ENCODE results near the gene RAB40C. TPM values are rescaled to one million over a fixed set of nuclear protein-coding genes. Genes with fewer than 3 reads are reported as not detected.

Gene RAB40C
- total and polyA plus RNA-seq, 10 of the 15 experiments (the other 5 are each of a cell fraction or from before 2014, with no cell fraction given): 0.06 to 12.8 (median 4.6) TPM

DNA sequence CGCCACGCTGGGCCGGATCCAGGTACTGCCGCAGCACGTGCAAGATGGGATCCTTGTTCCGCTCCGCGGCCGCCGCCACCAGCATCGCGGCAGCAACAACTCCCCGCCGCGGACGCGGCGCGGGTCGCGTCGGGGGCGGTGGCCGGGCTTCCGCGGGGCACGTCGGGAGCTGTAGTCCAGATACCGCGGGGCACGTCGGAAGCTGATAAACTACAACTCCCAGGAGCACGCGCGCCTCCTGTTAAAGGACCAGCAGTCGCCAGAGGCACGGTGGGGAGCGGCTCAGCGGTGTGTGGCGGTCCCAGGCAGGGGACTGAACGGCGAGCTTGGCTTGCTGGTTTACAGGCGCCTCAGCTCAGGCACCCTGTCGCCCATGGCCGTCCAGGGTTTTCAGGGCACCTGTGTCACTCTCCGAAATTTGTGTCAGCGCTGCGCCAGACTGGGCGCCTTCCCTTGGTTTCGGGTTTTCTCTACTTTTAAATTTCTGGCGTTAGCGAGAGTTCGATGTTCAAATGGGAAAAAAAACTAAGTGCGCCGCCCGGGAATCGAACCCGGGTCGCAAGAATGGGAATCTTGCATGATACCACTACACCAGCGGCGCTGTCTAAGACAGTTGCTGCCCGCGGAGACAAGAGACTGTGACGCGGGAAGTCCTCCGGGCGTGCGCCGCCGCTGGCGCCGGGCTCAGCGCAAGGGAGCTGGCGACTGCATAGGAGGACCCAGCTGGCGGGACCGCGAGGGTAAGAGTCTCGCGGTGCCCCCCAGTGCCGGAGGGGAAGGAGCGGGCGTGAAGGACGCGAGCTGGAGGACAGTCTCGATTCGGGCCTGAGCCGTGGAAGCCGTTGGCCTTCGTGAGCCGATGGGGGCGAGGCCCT lies 46.6 kb downstream of the RAB40C start, which contains the start of gene METTL26 (continued):
- TF ChIP-seq, protein P1, sequence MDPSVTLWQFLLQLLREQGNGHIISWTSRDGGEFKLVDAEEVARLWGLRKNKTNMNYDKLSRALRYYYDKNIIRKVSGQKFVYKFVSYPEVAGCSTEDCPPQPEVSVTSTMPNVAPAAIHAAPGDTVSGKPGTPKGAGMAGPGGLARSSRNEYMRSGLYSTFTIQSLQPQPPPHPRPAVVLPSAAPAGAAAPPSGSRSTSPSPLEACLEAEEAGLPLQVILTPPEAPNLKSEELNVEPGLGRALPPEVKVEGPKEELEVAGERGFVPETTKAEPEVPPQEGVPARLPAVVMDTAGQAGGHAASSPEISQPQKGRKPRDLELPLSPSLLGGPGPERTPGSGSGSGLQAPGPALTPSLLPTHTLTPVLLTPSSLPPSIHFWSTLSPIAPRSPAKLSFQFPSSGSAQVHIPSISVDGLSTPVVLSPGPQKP (IDR thresholded peaks at IDR 0.05; ENCODE audit: low read depth, low read length): peak; percentile 67; the same call in 1 of the 2 replicates
- no peak for TF ChIP-seq FOXK2 (IDR thresholded peaks at IDR 0.05)
- TF ChIP-seq SMARCA5 (IDR thresholded peaks at IDR 0.05): peak; percentile 91
- TF ChIP-seq, protein P2, sequence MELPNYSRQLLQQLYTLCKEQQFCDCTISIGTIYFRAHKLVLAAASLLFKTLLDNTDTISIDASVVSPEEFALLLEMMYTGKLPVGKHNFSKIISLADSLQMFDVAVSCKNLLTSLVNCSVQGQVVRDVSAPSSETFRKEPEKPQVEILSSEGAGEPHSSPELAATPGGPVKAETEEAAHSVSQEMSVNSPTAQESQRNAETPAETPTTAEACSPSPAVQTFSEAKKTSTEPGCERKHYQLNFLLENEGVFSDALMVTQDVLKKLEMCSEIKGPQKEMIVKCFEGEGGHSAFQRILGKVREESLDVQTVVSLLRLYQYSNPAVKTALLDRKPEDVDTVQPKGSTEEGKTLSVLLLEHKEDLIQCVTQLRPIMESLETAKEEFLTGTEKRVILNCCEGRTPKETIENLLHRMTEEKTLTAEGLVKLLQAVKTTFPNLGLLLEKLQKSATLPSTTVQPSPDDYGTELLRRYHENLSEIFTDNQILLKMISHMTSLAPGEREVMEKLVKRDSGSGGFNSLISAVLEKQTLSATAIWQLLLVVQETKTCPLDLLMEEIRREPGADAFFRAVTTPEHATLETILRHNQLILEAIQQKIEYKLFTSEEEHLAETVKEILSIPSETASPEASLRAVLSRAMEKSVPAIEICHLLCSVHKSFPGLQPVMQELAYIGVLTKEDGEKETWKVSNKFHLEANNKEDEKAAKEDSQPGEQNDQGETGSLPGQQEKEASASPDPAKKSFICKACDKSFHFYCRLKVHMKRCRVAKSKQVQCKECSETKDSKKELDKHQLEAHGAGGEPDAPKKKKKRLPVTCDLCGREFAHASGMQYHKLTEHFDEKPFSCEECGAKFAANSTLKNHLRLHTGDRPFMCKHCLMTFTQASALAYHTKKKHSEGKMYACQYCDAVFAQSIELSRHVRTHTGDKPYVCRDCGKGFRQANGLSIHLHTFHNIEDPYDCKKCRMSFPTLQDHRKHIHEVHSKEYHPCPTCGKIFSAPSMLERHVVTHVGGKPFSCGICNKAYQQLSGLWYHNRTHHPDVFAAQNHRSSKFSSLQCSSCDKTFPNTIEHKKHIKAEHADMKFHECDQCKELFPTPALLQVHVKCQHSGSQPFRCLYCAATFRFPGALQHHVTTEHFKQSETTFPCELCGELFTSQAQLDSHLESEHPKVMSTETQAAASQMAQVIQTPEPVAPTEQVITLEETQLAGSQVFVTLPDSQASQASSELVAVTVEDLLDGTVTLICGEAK (IDR thresholded peaks at IDR 0.05; ENCODE audit: borderline replicate concordance): peak; percentile 86
- TF ChIP-seq LARP7 (IDR thresholded peaks at IDR 0.05): peak; percentile 73; the same call in 1 of the 2 replicates
- TF ChIP-seq BACH1 (IDR thresholded peaks at IDR 0.05; ENCODE audit: borderline replicate concordance): peak; percentile 84
- TF ChIP-seq NRF1 (conservative IDR thresholded peaks at IDR 0.05; ENCODE audit: low read depth, low read length): no peak
- no peak for TF ChIP-seq RFX5 (IDR thresholded peaks at IDR 0.05; ENCODE audit: low read depth, low read length)
- TF ChIP-seq, protein P3, sequence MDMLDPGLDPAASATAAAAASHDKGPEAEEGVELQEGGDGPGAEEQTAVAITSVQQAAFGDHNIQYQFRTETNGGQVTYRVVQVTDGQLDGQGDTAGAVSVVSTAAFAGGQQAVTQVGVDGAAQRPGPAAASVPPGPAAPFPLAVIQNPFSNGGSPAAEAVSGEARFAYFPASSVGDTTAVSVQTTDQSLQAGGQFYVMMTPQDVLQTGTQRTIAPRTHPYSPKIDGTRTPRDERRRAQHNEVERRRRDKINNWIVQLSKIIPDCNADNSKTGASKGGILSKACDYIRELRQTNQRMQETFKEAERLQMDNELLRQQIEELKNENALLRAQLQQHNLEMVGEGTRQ (IDR thresholded peaks at IDR 0.05; ENCODE audit: borderline replicate concordance, low read depth, low read length): no peak
- TF ChIP-seq IRF4 (IDR thresholded peaks at IDR 0.05; ENCODE audit: low read depth, low read length): no peak
- peak; percentile 87 for TF ChIP-seq NR2C1 (IDR thresholded peaks at IDR 0.05)
- no peak for TF ChIP-seq BMI1 (IDR thresholded peaks at IDR 0.05; ENCODE audit: borderline replicate concordance)
